Hepatocyte (in vitro differentiated cells): ENCODE measurements around the gene HOXA6. TPM values are rescaled to one million over a fixed set of nuclear protein-coding genes. Genes with fewer than 3 reads are reported as not detected.

ENCODE experiments used
- DNase-seq: peaks from one replicate; pipeline ENCODE4 v3.0.0-alpha.2; 2016; ENCODE audit warnings: low spot score
- H2AFZ ChIP-seq: fragments of 200-600 bp; sonication (generic); 2 replicates; pipeline ENCODE4 v1.6.0; 2016; ENCODE audit warnings: antibody characterized with exemption, mild to moderate bottlenecking
- H3K27ac ChIP-seq: fragments of 200-600 bp; sonication (generic); 2 replicates; pipeline ENCODE4 v1.5.1; 2016; ENCODE audit warnings: mild to moderate bottlenecking
- H3K27me3 ChIP-seq: fragments of 200-600 bp; sonication (generic); 2 replicates; pipeline ENCODE4 v1.6.1; 2016
- H3K36me3 ChIP-seq: fragments of 200-600 bp; sonication (generic); replicated peaks from 2 replicates; pipeline ENCODE4 v1.5.1; 2016; ENCODE audit warnings: low read depth; ENCODE audit not compliant: insufficient read depth
- H3K4me1 ChIP-seq: fragments of 200-600 bp; sonication (generic); 2 replicates; pipeline ENCODE4 v1.5.1; 2016; ENCODE audit warnings: mild to moderate bottlenecking, moderate library complexity; ENCODE audit not compliant: insufficient read depth
- H3K4me2 ChIP-seq: fragments of 200-600 bp; sonication (generic); 2 replicates; pipeline ENCODE4 v1.6.0; 2016
- H3K4me3 ChIP-seq: fragments of 200-600 bp; sonication (generic); 2 replicates; pipeline ENCODE4 v1.5.1; 2016; ENCODE audit warnings: mild to moderate bottlenecking
- H3K79me2 ChIP-seq: fragments of 200-600 bp; sonication (generic); 2 replicates; pipeline ENCODE4 v1.6.0; 2017; ENCODE audit warnings: mild to moderate bottlenecking
- H3K9me2 ChIP-seq: fragments of 200-600 bp; sonication (generic); replicated peaks from 2 replicates; pipeline ENCODE4 v1.6.0; 2017; ENCODE audit warnings: mild to moderate bottlenecking; ENCODE audit not compliant: insufficient read depth
- H3K9me3 ChIP-seq: fragments of 200-600 bp; sonication (generic); 2 replicates; pipeline ENCODE4 v1.5.1; 2016; ENCODE audit warnings: low read depth, mild to moderate bottlenecking
- H4K20me1 ChIP-seq: fragments of 200-600 bp; sonication (generic); 2 replicates; pipeline ENCODE4 v1.6.0; 2016; ENCODE audit warnings: mild to moderate bottlenecking; ENCODE audit not compliant: insufficient read depth, poor library complexity, severe bottlenecking
- CTCF ChIP-seq: fragments of 200-600 bp; sonication (generic); IDR thresholded peaks from 2 replicates; pipeline ENCODE4 v1.5.1; 2016; ENCODE audit warnings: antibody characterized with exemption, mild to moderate bottlenecking; ENCODE audit not compliant: poor library complexity
- EZH2 ChIP-seq: fragments of 200-600 bp; sonication (generic); IDR thresholded peaks from 2 replicates; pipeline ENCODE4 v1.6.1; 2016; ENCODE audit warnings: antibody characterized with exemption, mild to moderate bottlenecking, borderline replicate concordance
- EZH2phosphoT487 ChIP-seq: fragments of 200-600 bp; sonication (generic); IDR thresholded peaks from one replicate; pipeline ENCODE4 v1.6.1; 2018; ENCODE audit warnings: antibody characterized with exemption, mild to moderate bottlenecking, low read depth, moderate library complexity; ENCODE audit not compliant: unreplicated experiment, severe bottlenecking
- WGBS: methylation state at CpG from one replicate; pipeline ENCODE4 v1.1.6; 2016; ENCODE audit warnings: low lambda C conversion rate; ENCODE audit errors: missing lambda C conversion rate; 5-methylcytosine and 5-hydroxymethylcytosine counted together
- polyA plus RNA-seq: library from polyadenylated mRNA; unstranded; fragments of >200 nt; fragmentation: Nextera tagmentation; extraction: Ambion mirVana; gene quantifications from 2 replicates; pipeline ENCODE4 v1.2.1, GENCODE V29; 2016
- total RNA-seq: library from RNA; depleted of rRNA; stranded (reverse); fragments of >200 nt; gene quantifications from 2 replicates; pipeline ENCODE4 v1.2.3, GENCODE V29; 2014

HOXA6 gene
- total and polyA plus RNA-seq, 2 experiments from 2014 or later, result 0.23 TPM; not detected in 1

- WGBS, result 12% methylated on average over 27 of the region's 27 CpGs
- no peak overlapping the region for H3K27ac ChIP-seq
- H2AFZ ChIP-seq, result no peak overlapping the region
- no peak for TF ChIP-seq EZH2phosphoT487
- TF ChIP-seq EZH2, result peak; percentile 33
- H3K27me3 ChIP-seq, result peaks cover 95% of the 10 kb centered on the region
- peak overlapping the region; percentile 89 for H3K4me2 ChIP-seq
- H4K20me1 ChIP-seq, result no peaks in the 10 kb centered on the region
- H3K4me1 ChIP-seq, result peaks cover 13% of the 10 kb centered on the region
- H3K9me3 ChIP-seq, result no peaks in the 10 kb centered on the region
- peak overlapping the region; percentile 18 for H3K4me3 ChIP-seq
- no peaks in the 10 kb centered on the region for H3K9me2 ChIP-seq
- no peak for DNase-seq
- no peaks in the 10 kb centered on the region for H3K36me3 ChIP-seq
- H3K79me2 ChIP-seq, result no peaks in the 10 kb centered on the region
Observed at GRCh38 chr7:27151341-27151930, 3.9 kb upstream of the HOXA6 start.

GRCh38 chr7:27150568-27151340 lies 3.2 kb upstream of the HOXA6 start:
- no peaks in the 10 kb centered on the region for H3K79me2 ChIP-seq
- TF ChIP-seq EZH2phosphoT487 (no peak), CTCF (peak; percentile 81)
- H3K36me3 ChIP-seq, result no peaks in the 10 kb centered on the region
- H4K20me1 ChIP-seq, result no peaks in the 10 kb centered on the region
- H3K4me1 ChIP-seq, result peaks cover 13% of the 10 kb centered on the region
- peak overlapping the region; percentile 89 for H3K4me2 ChIP-seq
- 4% methylated on average over 57 of the region's 58 CpGs for WGBS
- H3K9me3 ChIP-seq, result no peaks in the 10 kb centered on the region
- H2AFZ ChIP-seq, result peak overlapping the region; percentile 32
- H3K4me3 ChIP-seq, result peak overlapping the region; percentile 18
- peaks cover 95% of the 10 kb centered on the region for H3K27me3 ChIP-seq
- H3K9me2 ChIP-seq, result no peaks in the 10 kb centered on the region
- H3K27ac ChIP-seq, result no peak overlapping the region
- peak; percentile 91 for DNase-seq

- TF ChIP-seq CTCF (no peak), EZH2 (no peak), EZH2phosphoT487 (no peak)
- no peaks in the 10 kb centered on the region for H3K9me2 ChIP-seq
- H3K4me3 ChIP-seq, result no peak overlapping the region
- no peak for DNase-seq
- H3K4me1 ChIP-seq, result peaks cover 10% of the 10 kb centered on the region
- no peaks in the 10 kb centered on the region for H3K36me3 ChIP-seq
- H3K27me3 ChIP-seq, result peaks cover 95% of the 10 kb centered on the region
- H4K20me1 ChIP-seq, result no peaks in the 10 kb centered on the region
- H3K79me2 ChIP-seq, result no peaks in the 10 kb centered on the region
- H3K9me3 ChIP-seq, result no peaks in the 10 kb centered on the region
- H3K27ac ChIP-seq, result no peak overlapping the region
- peak overlapping the region; percentile 89 for H3K4me2 ChIP-seq
- no peak overlapping the region for H2AFZ ChIP-seq
- 56% methylated on average over 13 of the region's 13 CpGs for WGBS
Observed at GRCh38 chr7:27149842-27150567, 2.4 kb upstream of the HOXA6 start.
